HG03460 (cell line): Measurements from ENCODE around the gene DSCAML1.
"Not testable (repeated sequence)": the region's sequence is repeated elsewhere in the genome, so short reads cannot be mapped to it uniquely, and the experiment has no call there.

Experiments
- ATAC-seq: cut with Tn5 transposase; IDR thresholded peaks from one replicate; pipeline ENCODE4 v1.9.1; 2021; ENCODE audit not compliant: unreplicated experiment

Gene DSCAML1

GRCh38 chr11:117418737-117419481 is 378.1 kb downstream of the DSCAML1 start:
- ATAC-seq = no peak

- ATAC-seq = no peak
Observed at GRCh38 chr11:117417856-117418255, 379.2 kb downstream of the DSCAML1 start.

- no peak for ATAC-seq
Observed at GRCh38 chr11:117417342-117417741, 379.7 kb downstream of the DSCAML1 start.

GRCh38 chr11:117415358-117415896 is 381.6 kb downstream of the DSCAML1 start:
- ATAC-seq = no peak

GRCh38 chr11:117414724-117415123 is 382.3 kb downstream of the DSCAML1 start:
- no peak for ATAC-seq

- no peak for ATAC-seq
Observed at GRCh38 chr11:117413616-117414015, 383.4 kb downstream of the DSCAML1 start.

GRCh38 chr11:117412653-117413275 is 384.3 kb downstream of the DSCAML1 start:
- ATAC-seq = no peak

- ATAC-seq = no peak
Observed at GRCh38 chr11:117412176-117412575, 384.8 kb downstream of the DSCAML1 start.

GRCh38 chr11:117411736-117412135 is 385.3 kb downstream of the DSCAML1 start:
- ATAC-seq = no peak

GRCh38 chr11:117410861-117411710 is 385.9 kb downstream of the DSCAML1 start:
- ATAC-seq = no peak

- ATAC-seq = no peak
Observed at GRCh38 chr11:117410238-117410637, 386.8 kb downstream of the DSCAML1 start.

- ATAC-seq = no peak
Observed at GRCh38 chr11:117409511-117409910, 387.5 kb downstream of the DSCAML1 start.

- no peak for ATAC-seq
Observed at GRCh38 chr11:117408356-117408755, 388.7 kb downstream of the DSCAML1 start.

GRCh38 chr11:117407016-117407415 is 390.0 kb downstream of the DSCAML1 start:
- ATAC-seq = no peak

GRCh38 chr11:117405898-117406297 is 391.1 kb downstream of the DSCAML1 start:
- ATAC-seq = not testable (repeated sequence)

- ATAC-seq = not testable (repeated sequence)
Observed at GRCh38 chr11:117399100-117399840, 397.7 kb downstream of the DSCAML1 start.

- not testable (repeated sequence) for ATAC-seq
Observed at GRCh38 chr11:117398618-117399017, 398.4 kb downstream of the DSCAML1 start.

GRCh38 chr11:117396970-117397369 is 400.0 kb downstream of the DSCAML1 start:
- no peak for ATAC-seq

GRCh38 chr11:117395476-117395875 is 401.5 kb downstream of the DSCAML1 start:
- ATAC-seq = no peak

- no peak for ATAC-seq
Observed at GRCh38 chr11:117394221-117394925, 402.6 kb downstream of the DSCAML1 start.
